ENCODE measurements around the gene DCST2. TPM values are rescaled to one million over a fixed set of nuclear protein-coding genes. Genes with fewer than 3 reads are reported as not detected.

The DCST2 gene
- polyA plus RNA-seq, 2 of the 4 experiments (the other 2 are of a cell fraction): 0.23 to 1.0 TPM

DNA sequence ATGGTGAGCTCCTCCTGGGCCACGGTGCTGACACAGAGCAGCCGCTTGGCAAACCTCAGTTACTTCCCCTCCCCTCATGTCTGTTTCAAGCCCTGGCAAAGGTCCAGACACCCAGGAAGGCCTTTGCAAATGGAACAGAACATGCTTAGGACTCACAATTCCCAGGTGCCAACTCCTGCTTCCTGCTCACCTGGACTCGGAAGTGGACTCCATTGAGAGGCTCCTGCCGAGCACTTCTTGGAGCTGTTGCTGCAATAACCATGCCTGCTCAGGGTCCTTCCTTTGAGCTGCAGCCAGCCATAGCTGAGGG, 10.7 kb downstream of the DCST2 start (continued):
- no peak for TF ChIP-seq EHF (CRISPR knock-in tag; IDR thresholded peaks at IDR 0.05)

DNA sequence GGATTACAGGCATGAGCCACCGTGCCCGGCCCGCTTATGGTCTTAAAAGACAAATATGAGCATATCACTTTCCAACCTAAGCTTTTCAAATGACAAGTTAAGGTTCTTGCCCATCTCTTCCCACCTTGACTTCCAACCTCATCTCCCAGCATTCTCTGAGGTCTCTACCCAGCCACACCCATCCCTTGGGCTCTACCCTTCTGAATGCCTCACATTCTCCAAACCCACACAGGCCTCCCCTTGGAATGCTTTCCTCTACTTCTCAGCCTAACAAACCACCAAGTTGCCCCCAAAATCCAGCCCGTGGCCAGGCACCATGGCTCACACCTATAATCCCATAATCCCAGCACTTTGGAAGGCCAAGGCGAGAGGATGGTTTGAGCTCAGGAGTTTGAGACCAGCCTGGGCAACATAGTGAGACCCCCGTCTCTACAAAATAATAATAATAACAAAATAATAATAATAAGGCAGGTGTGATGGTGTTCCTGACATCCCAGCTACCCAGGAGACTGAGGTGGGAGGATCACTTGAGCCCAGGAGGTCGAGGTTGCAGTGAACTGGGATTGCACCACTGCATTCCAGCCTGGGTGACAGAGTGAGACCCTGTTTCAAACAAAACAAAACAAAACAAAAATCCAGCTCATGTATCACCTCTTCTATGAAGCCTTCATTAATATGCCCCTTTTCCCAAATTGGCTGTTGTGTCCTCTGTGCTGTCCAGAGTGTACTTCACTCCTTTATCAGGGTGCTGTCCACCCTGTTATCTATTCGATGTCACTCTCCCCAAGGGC, 11.2 kb downstream of the DCST2 start:
- POLR2A ChIA-PET: interaction anchor here (1.5 kb wide), 1 partner anchor 29 kb away, joined by 5 read pairs; the partner anchor contains the start of gene ADAM15

DNA sequence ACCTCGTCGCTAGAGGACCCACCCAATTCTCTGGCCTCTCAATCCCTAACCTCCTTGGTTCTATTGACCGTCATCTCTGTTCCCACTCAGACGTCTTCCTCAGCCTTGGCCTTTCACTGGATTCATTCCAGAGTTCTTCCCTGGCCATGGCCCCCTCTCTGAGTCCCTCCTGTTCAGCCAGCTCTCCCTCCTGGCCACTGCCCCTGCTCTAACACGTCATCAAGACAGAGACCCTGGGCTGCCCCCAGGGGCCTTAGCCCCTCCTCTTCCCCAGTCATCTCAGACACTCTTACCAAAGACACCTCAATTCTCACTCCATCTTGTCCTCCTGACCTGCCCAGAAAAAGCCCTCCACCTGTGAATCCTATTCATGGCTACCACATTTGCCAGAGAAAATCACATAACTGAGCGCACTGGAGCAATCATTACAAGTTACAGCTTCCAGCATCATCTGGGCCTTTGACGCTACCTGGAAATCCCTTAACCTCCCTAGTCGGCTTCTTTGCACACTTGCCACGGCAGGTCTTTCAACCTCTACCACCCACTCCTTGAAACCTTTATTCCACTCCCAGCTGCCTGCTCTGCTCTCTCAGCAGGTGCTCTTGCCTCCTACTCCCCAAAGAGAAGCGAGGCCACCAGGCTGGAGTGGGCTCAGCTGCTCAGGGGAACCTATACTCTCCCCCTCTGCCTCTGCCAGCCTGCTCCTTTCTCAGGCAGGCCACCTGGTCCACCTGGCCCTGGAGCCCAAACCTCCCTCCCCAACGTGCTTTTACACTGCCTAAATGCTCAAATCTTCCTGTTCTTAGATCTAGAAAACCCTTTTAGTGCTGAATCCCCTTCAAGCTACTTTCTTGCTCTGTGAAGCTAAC, 14.0 kb downstream of the DCST2 start:
- TF ChIP-seq NR3C1 (IDR thresholded peaks at IDR 0.05): no peak
- no peak for TF ChIP-seq ZC3H11A (IDR thresholded peaks at IDR 0.05)
- no peak for TF ChIP-seq ESRRA (IDR thresholded peaks at IDR 0.05; ENCODE audit: borderline replicate concordance, low read length)
- TF ChIP-seq, protein P1, sequence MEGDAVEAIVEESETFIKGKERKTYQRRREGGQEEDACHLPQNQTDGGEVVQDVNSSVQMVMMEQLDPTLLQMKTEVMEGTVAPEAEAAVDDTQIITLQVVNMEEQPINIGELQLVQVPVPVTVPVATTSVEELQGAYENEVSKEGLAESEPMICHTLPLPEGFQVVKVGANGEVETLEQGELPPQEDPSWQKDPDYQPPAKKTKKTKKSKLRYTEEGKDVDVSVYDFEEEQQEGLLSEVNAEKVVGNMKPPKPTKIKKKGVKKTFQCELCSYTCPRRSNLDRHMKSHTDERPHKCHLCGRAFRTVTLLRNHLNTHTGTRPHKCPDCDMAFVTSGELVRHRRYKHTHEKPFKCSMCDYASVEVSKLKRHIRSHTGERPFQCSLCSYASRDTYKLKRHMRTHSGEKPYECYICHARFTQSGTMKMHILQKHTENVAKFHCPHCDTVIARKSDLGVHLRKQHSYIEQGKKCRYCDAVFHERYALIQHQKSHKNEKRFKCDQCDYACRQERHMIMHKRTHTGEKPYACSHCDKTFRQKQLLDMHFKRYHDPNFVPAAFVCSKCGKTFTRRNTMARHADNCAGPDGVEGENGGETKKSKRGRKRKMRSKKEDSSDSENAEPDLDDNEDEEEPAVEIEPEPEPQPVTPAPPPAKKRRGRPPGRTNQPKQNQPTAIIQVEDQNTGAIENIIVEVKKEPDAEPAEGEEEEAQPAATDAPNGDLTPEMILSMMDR (IDR thresholded peaks at IDR 0.05): no peak
- TF ChIP-seq, protein P2, sequence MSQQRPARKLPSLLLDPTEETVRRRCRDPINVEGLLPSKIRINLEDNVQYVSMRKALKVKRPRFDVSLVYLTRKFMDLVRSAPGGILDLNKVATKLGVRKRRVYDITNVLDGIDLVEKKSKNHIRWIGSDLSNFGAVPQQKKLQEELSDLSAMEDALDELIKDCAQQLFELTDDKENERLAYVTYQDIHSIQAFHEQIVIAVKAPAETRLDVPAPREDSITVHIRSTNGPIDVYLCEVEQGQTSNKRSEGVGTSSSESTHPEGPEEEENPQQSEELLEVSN (IDR thresholded peaks at IDR 0.05; ENCODE audit: borderline replicate concordance, low read depth): no peak
- TF ChIP-seq, protein P3, sequence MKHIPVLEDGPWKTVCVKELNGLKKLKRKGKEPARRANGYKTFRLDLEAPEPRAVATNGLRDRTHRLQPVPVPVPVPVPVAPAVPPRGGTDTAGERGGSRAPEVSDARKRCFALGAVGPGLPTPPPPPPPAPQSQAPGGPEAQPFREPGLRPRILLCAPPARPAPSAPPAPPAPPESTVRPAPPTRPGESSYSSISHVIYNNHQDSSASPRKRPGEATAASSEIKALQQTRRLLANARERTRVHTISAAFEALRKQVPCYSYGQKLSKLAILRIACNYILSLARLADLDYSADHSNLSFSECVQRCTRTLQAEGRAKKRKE (CRISPR knock-in tag; IDR thresholded peaks at IDR 0.05; ENCODE audit: low read depth): no peak
- TF ChIP-seq KDM1A (IDR thresholded peaks at IDR 0.05; ENCODE audit: low read depth): no peak
- TF ChIP-seq HOXB13 (CRISPR knock-in tag; IDR thresholded peaks at IDR 0.05; ENCODE audit: low read depth): no peak
- no peak for TF ChIP-seq PHF8 (IDR thresholded peaks at IDR 0.05; ENCODE audit: borderline replicate concordance, low read depth)
- no peak for TF ChIP-seq HEYL (CRISPR knock-in tag; IDR thresholded peaks at IDR 0.05)
- no peak for TF ChIP-seq NPAS2 (CRISPR knock-in tag; IDR thresholded peaks at IDR 0.05; ENCODE audit: borderline replicate concordance)
- TF ChIP-seq RARB (CRISPR knock-in tag; IDR thresholded peaks at IDR 0.05): no peak
- no peak for TF ChIP-seq RAD21 (conservative IDR thresholded peaks at IDR 0.05 in 1 of 2, IDR thresholded peaks at IDR 0.05 in 1 of 2)
- TF ChIP-seq EP300 (IDR thresholded peaks at IDR 0.05): no peak
- no peak for TF ChIP-seq JUN (IDR thresholded peaks at IDR 0.05)
- no peak for TF ChIP-seq ZSCAN20 (CRISPR knock-in tag; IDR thresholded peaks at IDR 0.05)
- TF ChIP-seq RCOR1 (IDR thresholded peaks at IDR 0.05; ENCODE audit: low read depth, low read length): no peak
- TF ChIP-seq MYC (IDR thresholded peaks at IDR 0.05; ENCODE audit: borderline replicate concordance, low read length): no peak
- no peak for TF ChIP-seq FOSB (CRISPR knock-in tag; IDR thresholded peaks at IDR 0.05)
- TF ChIP-seq CBX2 (IDR thresholded peaks at IDR 0.05; ENCODE audit: borderline replicate concordance, low read depth): no peak
- 91% methylated on average over 11 of the region's 11 CpGs for WGBS (ENCODE audit: missing lambda C conversion rate)

More for the DNA sequence above, 11.2 kb downstream of the DCST2 start:
- Histone ChIP-seq H3K27ac (peak overlapping the region; percentile 71 to 75; a peak in 5 of 6 replicates), H3K4me2 (peak overlapping the region; percentile 3), H3K9me3 (no peaks in the 10 kb centered on the region), H3K4me1 (peaks cover 83% of the 10 kb centered on the region), H3K4me3 (no peak overlapping the region)
- ATAC-seq: no peak; a peak in 1 of 6 replicates
- WGBS (ENCODE audit: missing lambda C conversion rate): 73% methylated on average over 8 of the region's 8 CpGs
- DNase-seq (ENCODE audit: low read depth in 1 of 2, low spot score in 1 of 2): peak in 1 of 2 experiments; percentile 38
- no peak for FAIRE-seq
- CTCF ChIA-PET: interaction anchor here (1.3 to 1.7 kb wide), 4 partner anchors 63 to 542 kb away, joined by 4 to 6 read pairs (median 4); partner anchors contain the start of gene KRTCAP2
- TF ChIP-seq CEBPB (IDR thresholded peaks at IDR 0.05) (peak in 1 of 2 experiments; percentile 11; a peak in 1 of 4 replicates), MAFK (IDR thresholded peaks at IDR 0.05; ENCODE audit: partially characterized antibody) (no peak)

More for the DNA sequence above, 14.0 kb downstream of the DCST2 start:
- H3K9me3 ChIP-seq: no peaks in the 10 kb centered on the region
- DNase-seq (ENCODE audit: low read depth in 1 of 2, low spot score in 1 of 2) (no peak), FAIRE-seq (no peak), ATAC-seq (no peak)
- no peak overlapping the region for H3K4me2 ChIP-seq
- ChIA-PET CTCF (interaction anchor here (0.8 to 2.3 kb wide), 4 partner anchors 65 to 540 kb away, joined by 3 to 10 read pairs (median 4); no protein-coding TSS in a partner anchor), POLR2A (no interaction called here)
- peak overlapping the region; percentile 96 to 99; a peak in 3 of 6 replicates for H3K27ac ChIP-seq
- H3K4me1 ChIP-seq: peaks cover 76% of the 10 kb centered on the region
- H3K4me3 ChIP-seq: no peak overlapping the region

All from A549 (cell line).